ENCODE data around the gene LIAS.
"Not testable (repeated sequence)": the region's sequence is repeated elsewhere in the genome, so short reads cannot be mapped to it uniquely, and the experiment has no call there.

LIAS gene

DNA sequence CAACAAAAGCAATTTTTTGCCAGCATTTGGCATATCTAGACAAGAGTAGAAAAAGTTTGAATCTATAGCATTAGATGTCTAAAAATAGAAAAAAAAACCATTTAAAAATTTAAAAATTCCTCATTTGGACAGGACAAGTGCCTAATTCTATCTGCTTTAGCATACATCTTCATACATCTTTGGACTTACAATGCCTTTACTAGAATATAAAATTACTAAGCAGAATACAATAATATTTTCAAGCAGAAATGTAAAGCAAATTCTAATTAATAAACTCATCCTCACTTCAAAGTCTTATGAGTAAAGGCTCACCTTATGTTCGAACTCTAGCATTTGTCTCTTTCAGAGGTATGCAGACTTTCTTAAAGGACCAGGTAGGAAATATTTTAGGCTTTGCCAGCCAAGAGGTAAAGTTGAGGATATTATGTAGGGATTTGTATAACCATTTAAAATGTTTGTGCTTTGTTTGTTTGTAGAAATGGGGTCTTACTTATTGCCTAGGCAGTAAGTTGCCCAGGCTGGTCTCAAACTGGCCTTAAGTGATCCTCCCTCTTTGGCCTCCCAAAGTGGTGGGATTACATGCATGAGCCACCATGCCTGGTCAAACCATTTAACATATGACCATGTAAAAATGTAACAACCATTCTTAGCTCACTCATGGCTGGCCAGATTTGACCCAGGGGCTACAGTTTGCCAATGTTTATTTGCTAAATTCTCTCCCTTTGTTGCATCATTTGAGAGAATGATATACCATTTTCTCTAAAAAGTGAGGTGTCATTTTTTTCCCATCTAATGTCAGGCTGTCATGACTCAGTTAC is 39.3 kb downstream of the LIAS start:
- no peak for DNase-seq (ENCODE audit: low spot score)

DNA sequence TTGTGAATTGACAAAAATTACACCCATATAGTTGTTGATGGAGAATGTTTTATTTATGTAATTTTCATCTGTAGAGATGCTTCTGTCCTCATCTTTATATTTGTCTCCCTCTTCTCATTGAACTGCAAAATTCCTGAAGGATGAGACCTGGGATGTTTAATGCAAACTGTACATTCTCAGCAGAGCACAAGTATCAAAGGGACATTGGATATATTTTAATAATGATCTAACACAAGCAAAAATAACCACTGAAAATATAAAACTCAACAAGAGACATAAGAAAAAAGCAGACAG is 39.8 kb downstream of the LIAS start:
- no peak for DNase-seq (ENCODE audit: low spot score)

DNA sequence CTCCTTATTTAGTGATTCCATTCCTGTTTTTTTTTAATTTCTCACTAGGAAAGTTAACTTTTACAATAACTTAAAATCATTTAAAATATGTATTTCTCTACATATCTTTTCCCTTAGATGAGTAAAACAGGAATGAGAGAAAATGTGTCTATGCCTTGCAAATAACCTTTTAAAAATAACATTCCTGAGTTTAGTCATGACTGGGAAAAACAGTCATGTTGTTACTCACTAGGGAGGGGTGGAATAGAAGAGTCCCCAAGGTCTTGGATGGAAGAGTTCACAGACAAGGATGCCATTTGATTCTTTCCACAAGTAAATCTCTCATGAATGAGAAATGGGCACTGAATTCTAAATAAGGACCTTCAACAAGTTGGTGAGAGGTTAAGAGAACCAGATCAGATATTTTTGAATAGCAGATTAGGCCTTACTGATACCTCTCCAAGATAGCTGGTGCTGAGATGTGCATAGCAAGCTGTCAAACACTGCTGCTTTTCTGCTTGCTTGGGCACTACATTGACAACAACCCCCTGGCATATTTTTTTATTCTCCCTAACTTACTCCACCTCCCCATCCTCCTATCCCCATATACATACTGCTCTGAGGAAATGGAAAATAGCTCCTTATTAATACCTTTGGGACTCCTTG is 43.3 kb downstream of the LIAS start:
- DNase-seq (ENCODE audit: low spot score): no peak

DNA sequence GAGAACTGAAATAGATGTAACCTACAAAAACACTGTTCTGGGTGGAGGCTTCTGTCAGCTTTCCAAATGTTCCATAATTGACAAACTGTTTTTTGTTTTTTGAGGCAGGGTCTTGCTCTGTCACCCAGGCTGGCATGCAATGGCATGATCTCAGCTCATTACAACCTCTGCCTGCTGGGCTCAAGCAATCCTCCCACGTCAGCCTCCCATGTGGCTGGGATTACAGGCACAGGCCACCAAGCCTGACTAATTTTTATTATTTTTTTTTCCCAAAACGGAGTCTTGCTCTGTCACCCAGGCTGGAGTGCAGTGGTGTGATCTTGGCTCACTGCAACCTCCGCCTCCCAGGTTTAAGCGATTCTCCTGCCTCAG is 43.8 kb downstream of the LIAS start:
- DNase-seq (ENCODE audit: low spot score): not testable (repeated sequence)

DNA sequence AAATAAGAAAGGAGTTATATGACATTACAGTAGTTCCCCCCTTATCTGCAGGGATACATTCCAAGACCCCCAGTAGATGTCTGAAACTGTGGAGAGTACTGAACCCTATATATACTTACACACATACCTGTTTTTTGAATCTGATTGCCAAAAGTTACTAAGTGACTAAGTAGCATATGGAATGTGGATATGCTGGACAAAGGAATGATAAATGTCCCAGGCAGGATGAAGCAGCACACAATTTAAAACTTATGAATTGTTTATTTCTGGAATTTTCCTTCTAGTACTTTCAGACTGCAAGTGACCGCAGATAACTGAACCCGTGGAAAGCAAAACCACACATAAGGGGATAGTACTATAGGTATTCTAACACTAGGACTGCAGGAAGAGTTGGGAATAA is 45.7 kb downstream of the LIAS start:
- no peak for DNase-seq (ENCODE audit: low spot score)

DNA sequence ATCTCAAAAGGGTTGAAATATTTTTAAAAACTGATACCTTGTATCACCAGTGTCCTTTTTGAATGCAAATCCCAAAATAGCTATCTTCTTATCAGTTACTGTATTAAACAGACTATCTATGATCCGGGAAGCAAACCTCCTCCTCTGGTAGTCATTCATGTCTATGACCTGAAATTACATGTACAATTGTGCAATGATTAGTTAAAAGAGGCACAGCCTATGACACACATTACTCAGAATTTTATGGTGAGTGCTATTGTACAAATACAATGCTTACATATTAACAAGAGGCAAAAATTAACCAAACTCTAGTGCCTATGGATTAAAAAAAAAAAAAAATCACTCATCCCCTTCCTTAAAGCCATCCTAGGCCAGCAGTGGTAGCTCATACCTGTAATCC is 46.7 kb downstream of the LIAS start:
- no peak for DNase-seq (ENCODE audit: low spot score)

DNA sequence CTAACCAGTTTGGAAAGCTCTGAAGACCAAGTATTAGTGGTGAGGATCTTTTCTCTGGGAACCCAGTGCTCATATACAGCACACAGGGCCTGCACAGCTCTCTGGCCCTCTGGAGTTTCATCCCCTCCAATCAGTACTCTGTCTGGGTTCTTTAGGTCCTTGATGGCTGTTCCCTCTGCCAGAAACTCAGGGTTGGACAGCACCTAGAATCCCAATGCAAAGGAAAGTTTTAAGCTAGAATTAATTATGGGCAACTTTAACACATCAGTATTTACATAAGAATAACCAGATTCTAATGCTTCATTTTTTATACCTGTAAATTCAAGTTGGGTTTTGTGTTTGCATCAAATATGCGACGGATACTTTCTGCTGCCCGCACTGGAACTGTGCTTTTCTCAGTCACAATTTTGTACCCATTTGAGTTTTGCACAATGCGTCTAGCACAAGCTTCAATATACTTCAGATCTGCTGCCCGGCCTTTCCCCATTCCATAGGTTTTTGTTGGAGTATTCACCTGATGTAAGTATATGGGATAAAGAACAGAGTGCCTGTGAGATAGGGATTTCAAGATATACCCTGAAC is 51.6 kb downstream of the LIAS start:
- DNase-seq (ENCODE audit: low spot score): no peak

DNA sequence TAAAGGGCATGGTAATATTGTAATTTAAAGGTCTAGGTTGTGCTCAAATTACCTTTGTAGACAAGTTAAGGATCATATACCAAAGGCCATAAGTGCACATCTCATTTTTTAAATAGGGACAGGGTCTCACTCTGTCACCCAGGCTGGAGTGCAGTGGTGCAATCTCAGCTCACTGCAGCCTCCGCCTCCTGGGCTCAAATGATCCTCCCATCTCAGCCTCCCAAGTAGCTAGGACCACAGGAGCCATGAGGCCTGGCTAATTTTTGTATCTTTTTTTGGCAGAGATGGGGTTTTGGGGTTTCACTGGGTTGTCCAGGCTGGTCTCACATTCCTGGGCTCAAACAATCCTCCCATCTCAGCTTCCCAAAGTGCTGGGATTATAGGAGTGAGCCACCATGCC is 55.4 kb downstream of the LIAS start:
- DNase-seq (ENCODE audit: low spot score): not testable (repeated sequence)

DNA sequence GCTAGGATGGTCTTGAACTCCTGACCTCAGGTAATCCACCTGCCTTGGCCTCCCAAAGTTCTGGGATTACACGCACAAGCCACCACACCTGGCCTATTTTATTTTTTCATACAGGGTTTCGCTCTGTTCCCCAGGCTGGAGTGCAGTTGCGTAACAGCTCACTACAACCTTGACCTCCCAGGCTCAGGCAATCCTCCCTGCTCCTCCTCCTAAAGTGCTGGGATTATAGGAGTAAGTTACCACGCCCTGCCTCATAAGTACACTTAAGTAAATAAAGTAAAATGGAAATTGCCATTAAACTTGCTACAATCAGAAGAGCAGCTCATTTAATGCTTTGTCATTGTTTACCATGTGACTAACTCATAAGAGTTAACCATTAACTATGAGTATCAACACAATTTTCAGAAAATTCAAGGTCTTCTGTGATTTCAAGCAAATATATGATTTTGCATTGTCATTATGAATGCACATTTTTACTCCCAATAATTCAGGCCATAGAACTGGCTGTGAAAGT is 56.1 kb downstream of the LIAS start:
- no peak for DNase-seq (ENCODE audit: low spot score)

DNA sequence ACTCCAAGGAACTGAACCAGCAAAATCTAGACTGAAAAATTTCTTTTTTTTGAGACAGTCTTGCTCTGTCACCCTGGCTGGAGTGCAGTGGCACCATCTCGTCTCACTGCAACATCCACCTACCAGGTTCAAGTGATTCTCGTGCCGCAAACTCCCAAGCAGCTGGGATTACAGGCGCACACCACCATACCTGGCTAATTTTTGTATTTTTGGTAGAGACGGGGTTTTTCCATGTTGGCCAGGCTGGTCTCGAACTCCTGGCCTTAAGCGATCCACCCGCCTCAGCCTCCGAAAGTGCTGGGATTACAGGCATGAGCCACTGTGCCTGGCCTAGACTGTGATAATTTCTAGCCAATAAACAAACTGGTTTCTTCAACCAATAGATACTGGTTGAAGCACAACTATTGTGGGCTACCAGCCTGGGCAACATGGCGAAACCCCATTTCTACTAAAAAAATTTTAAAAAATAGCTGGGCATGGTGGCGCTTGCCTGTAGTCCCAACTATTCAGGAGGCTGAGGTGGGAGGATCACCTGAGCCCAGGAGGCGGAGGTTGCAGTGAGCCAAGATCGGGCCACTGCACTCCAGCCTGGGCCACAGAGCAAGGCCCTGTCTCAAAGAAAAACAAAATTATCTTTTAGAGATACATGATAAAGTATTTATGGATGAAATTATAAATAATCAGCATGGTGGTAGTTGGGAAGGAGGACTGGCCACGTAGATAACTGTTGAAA is 57.0 kb downstream of the LIAS start:
- not testable (repeated sequence) for DNase-seq (ENCODE audit: low spot score)

DNA sequence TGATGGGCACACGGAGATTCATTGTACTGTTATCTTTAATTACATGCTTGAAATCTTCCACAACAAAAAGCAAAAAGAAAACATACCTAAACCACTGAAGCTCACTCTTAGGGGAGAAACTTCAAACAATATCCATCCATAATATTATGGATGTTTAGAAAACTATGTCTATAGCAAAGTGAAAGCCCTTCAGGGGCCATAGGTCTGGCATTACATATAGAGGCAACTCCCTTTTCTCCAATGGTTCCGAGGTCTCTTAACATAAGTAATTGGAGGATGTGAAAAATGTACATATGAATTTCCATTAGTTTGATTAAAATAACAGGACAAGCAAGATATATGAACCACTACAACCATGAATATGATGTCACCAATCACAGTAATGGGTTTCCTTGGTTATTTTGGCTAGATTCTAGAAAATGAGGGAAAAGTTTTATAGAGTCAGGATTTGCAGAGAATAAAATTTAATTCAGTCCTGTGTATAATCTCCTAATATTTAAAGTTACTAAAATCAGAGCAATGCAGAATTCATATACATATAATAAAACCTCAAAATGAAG is 57.6 kb downstream of the LIAS start:
- no peak for DNase-seq (ENCODE audit: low spot score)

DNA sequence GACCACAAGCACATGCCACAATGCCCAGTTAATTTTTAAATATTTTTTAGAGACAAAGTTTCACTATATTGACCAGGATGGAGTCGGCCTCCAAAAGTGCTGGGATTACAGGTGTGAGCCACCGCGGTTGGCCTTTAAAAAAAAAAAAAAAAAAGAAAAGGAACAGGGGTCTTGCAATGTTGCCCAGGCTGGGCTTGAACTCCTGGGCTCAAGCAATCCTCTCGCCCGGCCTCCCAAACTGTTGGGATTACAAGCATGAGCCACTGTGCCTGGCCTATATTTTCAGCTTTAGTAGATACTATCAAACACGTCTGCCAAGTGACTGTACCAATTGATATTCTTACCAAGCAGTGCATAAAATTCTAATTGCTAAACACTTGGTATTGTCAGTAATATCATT is 59.6 kb downstream of the LIAS start:
- no peak for DNase-seq (ENCODE audit: low spot score)

DNA sequence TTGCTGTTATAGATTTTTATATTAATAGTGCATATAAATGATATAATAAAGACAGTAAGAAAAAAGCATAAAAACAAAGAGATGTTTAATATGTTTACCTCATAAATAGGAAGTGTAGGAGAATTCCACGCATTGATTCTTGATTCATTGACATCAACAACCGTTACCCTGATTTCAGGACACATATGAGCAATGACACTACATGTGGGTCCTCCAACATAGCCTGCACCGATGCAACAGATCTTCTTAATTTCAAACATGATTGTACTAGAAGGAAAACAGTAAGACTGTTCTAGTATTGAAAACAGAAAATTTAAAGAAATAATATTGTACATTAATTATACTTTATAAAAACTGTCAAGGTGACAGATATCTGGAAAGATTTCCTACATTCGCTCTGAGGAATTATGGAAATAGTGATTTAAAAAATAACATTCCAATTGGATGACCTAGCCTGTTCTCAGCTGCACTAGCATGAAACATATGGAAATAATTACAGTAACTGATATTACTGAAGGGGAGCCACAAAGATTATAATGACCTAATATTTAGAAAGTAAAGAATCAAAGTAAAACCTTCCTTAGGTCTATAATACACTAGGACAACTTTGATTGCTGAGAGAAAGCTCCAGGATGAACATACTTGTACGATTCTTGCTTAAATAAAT is 62.5 kb downstream of the LIAS start:
- no peak for DNase-seq (ENCODE audit: low spot score)

DNA sequence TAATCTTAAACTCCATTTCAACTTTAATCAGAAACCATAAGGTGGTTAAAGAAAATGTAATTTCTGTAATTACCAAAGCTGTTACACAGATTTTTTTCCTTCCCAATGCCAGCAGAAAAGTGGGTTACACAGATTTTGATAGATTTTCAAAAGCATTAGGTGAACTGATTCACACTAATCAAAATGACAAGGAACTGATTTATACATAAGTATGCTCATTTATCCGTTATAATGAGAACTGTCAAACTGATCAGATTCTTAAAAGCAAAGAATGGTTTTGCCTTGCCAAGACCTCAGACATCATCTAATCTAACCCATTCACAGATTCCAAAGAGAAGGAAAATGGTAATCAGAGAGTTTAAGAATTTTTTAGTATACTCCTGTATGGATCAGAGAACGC is 63.2 kb downstream of the LIAS start:
- DNase-seq (ENCODE audit: low spot score): no peak

DNA sequence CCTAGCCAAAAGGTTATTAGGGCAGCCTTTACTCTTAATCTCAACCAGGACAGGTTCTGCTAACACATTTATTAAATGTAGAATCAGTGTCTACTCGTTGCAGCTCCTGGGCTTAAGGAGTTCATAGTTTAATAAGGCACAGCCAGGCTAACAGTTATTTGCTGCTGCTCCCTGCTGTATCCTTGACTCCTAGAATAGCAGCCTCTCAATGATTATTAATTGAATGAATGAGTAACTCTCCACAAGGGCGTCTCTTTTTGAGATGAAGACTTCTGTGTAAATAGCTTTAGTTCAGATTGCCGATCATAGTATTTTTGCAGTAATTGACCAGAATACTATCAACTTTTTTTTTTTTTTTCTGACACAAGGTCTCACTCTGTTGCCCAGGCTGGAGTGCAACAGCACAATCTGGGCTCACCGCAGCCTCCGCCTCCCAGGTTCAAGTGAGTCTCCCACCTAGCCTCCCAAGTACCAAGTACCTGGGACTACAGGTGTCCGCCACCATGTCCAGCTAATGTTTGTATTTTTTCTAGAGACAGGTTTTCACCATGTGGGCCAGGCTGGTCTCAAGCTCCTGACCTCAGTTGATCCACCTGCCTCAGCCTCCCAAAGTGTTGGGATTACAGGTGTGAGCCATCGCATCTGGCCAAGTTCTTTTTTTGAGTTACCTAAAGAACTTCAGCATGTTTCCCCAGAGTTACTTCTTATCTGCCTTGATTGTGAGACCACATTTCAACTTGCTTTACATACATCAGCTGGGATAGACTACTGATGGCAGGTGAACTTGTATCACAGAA is 65.5 kb downstream of the LIAS start:
- no peak for DNase-seq (ENCODE audit: low spot score)

DNA sequence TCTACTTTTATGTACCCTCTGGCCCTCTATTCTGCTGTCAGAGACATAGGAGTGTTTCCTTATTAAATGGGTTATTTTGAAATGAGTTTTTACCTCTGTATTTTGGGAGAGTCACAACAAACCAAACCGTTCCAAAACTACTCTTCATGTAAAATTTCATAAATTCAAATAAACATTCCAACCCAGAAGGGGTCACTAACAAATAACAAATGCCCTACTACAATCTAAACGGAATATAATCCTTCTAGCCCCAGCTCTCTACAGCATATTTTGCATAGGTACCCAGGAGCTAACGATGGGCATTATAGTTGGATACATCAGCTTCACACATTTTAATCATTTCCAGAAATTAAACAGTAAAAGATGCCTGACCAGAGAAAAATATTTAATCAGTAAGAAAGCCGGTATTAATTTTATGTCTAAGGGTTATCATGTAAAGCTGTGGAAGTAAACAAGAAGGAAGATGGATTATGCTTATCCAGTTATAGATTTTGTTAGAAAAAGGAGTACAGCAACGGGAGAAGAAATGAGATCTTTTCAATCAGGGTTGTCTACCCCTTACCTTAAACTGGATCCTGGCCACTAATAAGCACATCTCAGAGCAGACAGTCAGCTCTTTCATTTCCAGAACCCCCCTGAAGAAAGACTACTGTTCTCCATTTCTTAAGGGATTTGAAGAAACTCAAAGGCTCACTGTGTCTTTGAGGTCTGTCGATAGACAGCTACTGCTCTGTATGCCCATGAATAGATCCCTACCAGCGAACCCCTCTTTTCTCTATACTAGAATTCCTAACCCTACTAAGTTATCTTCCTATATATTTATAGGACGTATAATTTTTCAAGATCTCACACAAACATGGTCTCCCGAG is 67.2 kb downstream of the LIAS start:
- no peak for DNase-seq (ENCODE audit: low spot score)

DNA sequence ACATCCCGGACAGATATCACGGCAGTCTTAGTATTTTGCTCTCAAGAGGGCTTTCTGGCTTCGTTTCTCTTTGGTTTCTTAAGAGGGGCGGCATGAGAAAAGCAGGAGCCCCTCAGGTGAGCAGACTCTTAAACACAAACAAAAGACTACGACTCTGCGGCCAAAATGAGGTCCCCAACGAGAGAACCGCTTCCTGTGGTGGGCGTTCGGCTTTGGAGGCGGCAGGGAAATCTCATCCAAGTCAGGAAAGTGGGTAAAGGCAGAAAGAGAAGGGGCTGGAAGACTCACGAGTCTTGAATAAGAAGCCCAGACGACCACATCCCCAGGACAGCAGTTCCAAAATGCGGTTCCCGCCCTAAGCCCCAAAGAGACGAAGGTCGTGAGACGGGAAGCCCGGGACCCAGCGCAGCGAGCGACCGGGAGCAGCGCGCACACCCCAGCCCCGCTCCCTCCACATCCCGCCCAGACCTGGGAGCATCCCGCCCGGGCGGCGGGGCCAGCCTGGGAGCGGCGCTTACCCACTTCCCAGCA is 68.0 kb downstream of the LIAS start:
- no peak for DNase-seq (ENCODE audit: low spot score)

DNA sequence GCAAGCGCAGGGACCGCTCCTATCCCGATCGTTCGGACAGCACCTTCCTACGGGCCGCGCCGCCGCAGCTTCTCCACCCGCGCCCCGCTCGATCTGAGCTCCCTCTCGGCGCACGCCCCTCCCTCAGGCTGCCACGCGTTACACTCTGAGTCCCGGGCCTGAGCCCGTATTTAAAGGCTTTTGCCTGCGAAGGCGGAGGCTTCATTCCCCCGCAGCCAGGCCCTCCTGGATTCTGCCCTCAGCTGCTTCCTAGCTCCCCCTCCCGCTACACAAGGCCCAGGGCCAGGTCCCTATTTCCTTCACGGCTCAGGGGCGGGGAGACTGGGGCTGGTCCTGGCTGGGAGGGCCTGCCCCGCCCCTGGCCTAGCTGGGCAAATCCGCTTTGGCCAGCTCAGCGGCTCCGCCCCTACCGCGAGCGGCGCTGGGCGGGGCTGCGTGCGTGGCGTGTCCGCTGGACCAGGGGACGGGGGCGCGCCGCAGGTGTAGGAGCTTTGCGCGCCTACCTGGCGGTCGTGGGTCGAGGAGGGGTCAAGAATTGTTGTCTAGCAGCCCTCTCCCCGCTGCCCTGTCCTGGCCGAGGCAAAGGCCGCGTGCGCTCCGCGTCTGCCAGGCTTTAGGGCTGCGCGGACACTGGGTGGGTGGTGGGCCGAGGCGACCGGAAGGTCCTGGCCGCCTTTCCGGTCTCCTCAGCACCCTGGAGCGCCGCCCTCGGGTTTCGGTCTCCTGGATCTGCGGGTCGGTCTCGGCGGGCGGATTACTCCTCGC is 68.6 kb downstream of the LIAS start, which contains the start of gene UGDH:
TSS of gene UGDH (minus strand) at position 144 of the 765 bp plus-strand sequence. CDS start 5,927 bp downstream, outside the sequence.
- peak; percentile 98 for DNase-seq (ENCODE audit: low spot score)
